Activated naive CD8-positive, alpha-beta T cell treated with anti-CD3 and anti-CD28 coated beads, Interleukin-2, amount 10 ng/mL, durations not matched to agents 7 days and 5 days (primary cell): Measurements from ENCODE around the gene RPL13A. TPM values are rescaled to one million over a fixed set of nuclear protein-coding genes. Genes with fewer than 3 reads are reported as not detected.

Source experiments
- ATAC-seq: fragments of 150-1000 bp; cut with Tn5 transposase; one replicate; pipeline ENCODE4 v1.10.0; 2021; ENCODE audit warnings: low read depth, moderate library complexity
- POLR2A ChIA-PET: fragments of 350-600 bp; sonication (Branson Sonifier 250); formaldehyde crosslinking; loops from one replicate; lab custom pipeline; 2021; ENCODE audit warnings: antibody characterized with exemption; lab: Charles Lee
- DNase-seq: peaks from one replicate; pipeline ENCODE4 v3.0.0; 2021
- H3K27ac Mint-ChIP-seq: one replicate; pipeline ENCODE4 v1.8.0; 2022; ENCODE audit warnings: mild to moderate bottlenecking, mixed read lengths
- H3K27me3 Mint-ChIP-seq: one replicate; pipeline ENCODE4 v1.8.0; 2022; ENCODE audit warnings: mild to moderate bottlenecking, moderate library complexity, mixed read lengths
- H3K36me3 Mint-ChIP-seq: one replicate; pipeline ENCODE4 v1.8.0; 2021; ENCODE audit warnings: mild to moderate bottlenecking, mixed read lengths
- H3K4me1 Mint-ChIP-seq: one replicate; pipeline ENCODE4 v1.8.0; 2021; ENCODE audit warnings: mixed read lengths
- H3K4me3 Mint-ChIP-seq: one replicate; pipeline ENCODE4 v1.8.0; 2022; ENCODE audit warnings: mild to moderate bottlenecking, moderate library complexity, mixed read lengths
- H3K9me3 Mint-ChIP-seq: one replicate; pipeline ENCODE4 v1.8.0; 2021; ENCODE audit warnings: mixed read lengths
- total RNA-seq, 2 experiments: library from RNA; stranded (reverse); gene quantifications; one replicate each; pipeline ENCODE4 v1.2.3, GENCODE V29; 2021

The RPL13A gene
- total RNA-seq, 2 experiments from 2014 or later: 2,936 to 3,173 TPM

- H3K4me3 Mint-ChIP-seq: no peak overlapping the region
- POLR2A ChIA-PET: interaction anchor here (0.8 to 1.4 kb wide), 5 partner anchors 37 to 420 kb away, joined by 3 to 7 read pairs (median 5); partner anchors contain the start of gene NOSIP
These were observed 20.5 kb downstream of the RPL13A start for GRCh38 chr19:49507803-49508494.

GRCh38 chr19:49512970-49513745 lies 25.8 kb downstream of the RPL13A start:
- POLR2A ChIA-PET: interaction anchor here (0.6 to 1.6 kb wide), 5 partner anchors 9 to 966 kb away, joined by 3 to 7 read pairs (median 4); no protein-coding TSS in a partner anchor
- ATAC-seq (peak; percentile 53), DNase-seq (no peak)
- Mint-ChIP-seq H3K27me3 (peaks cover 11% of the 10 kb centered on the region), H3K4me3 (peak overlapping the region; percentile 84), H3K4me1 (peaks cover 20% of the 10 kb centered on the region), H3K9me3 (no peaks in the 10 kb centered on the region), H3K36me3 (no peaks in the 10 kb centered on the region), H3K27ac (peak overlapping the region; percentile 87)

More at GRCh38 chr19:49507803-49508494, 20.5 kb downstream of the RPL13A start:
- Mint-ChIP-seq H3K27ac (no peak overlapping the region), H3K4me1 (peaks cover 17% of the 10 kb centered on the region), H3K27me3 (peaks cover 8% of the 10 kb centered on the region), H3K36me3 (no peaks in the 10 kb centered on the region), H3K9me3 (no peaks in the 10 kb centered on the region)
- DNase-seq: no peak
- ATAC-seq: no peak

- peak overlapping the region; percentile 84 for H3K4me3 Mint-ChIP-seq
- H3K9me3 Mint-ChIP-seq: no peaks in the 10 kb centered on the region
- H3K4me1 Mint-ChIP-seq: peaks cover 20% of the 10 kb centered on the region
- H3K27ac Mint-ChIP-seq: peak overlapping the region; percentile 87
- POLR2A ChIA-PET: interaction anchor here (0.6 to 1.6 kb wide), 3 partner anchors 11 to 965 kb away, joined by 4 to 7 read pairs (median 4); no protein-coding TSS in a partner anchor
- peaks cover 11% of the 10 kb centered on the region for H3K27me3 Mint-ChIP-seq
- ATAC-seq (peak; percentile 10), DNase-seq (no peak)
- H3K36me3 Mint-ChIP-seq: no peaks in the 10 kb centered on the region
These were observed 26.3 kb downstream of the RPL13A start for GRCh38 chr19:49513746-49514118.

- H3K9me3 Mint-ChIP-seq: no peaks in the 10 kb centered on the region
- POLR2A ChIA-PET: interaction anchor here (0.6 to 1.6 kb wide), 2 partner anchors 10 to 965 kb away, joined by 4 to 7 read pairs; no protein-coding TSS in a partner anchor
- no peak for ATAC-seq
- H3K36me3 Mint-ChIP-seq: no peaks in the 10 kb centered on the region
- DNase-seq: no peak
- H3K4me3 Mint-ChIP-seq: peak overlapping the region; percentile 84
- peaks cover 11% of the 10 kb centered on the region for H3K27me3 Mint-ChIP-seq
- H3K27ac Mint-ChIP-seq: no peak overlapping the region
- peaks cover 20% of the 10 kb centered on the region for H3K4me1 Mint-ChIP-seq
These were observed 26.7 kb downstream of the RPL13A start for GRCh38 chr19:49514151-49514550.

GRCh38 chr19:49515767-49516166 lies 28.4 kb downstream of the RPL13A start:
- no peaks in the 10 kb centered on the region for H3K9me3 Mint-ChIP-seq
- POLR2A ChIA-PET: interaction anchor here (0.6 kb wide), 1 partner anchor 31 kb away, joined by 4 read pairs; no protein-coding TSS in a partner anchor
- H3K27ac Mint-ChIP-seq: no peak overlapping the region
- H3K4me1 Mint-ChIP-seq: peaks cover 20% of the 10 kb centered on the region
- H3K4me3 Mint-ChIP-seq: no peak overlapping the region
- DNase-seq: no peak
- H3K36me3 Mint-ChIP-seq: no peaks in the 10 kb centered on the region
- peaks cover 8% of the 10 kb centered on the region for H3K27me3 Mint-ChIP-seq
- no peak for ATAC-seq

- Mint-ChIP-seq H3K4me1 (peaks cover 8% of the 10 kb centered on the region), H3K36me3 (no peaks in the 10 kb centered on the region), H3K4me3 (no peak overlapping the region), H3K9me3 (no peaks in the 10 kb centered on the region), H3K27ac (no peak overlapping the region), H3K27me3 (peaks cover 3% of the 10 kb centered on the region)
- ATAC-seq (no peak), DNase-seq (no peak)
- POLR2A ChIA-PET: no interaction called here
These were observed 30.6 kb downstream of the RPL13A start for GRCh38 chr19:49518033-49518432.

GRCh38 chr19:49520705-49521319 lies 33.4 kb downstream of the RPL13A start:
- Mint-ChIP-seq H3K4me3 (no peak overlapping the region), H3K27ac (no peak overlapping the region), H3K36me3 (no peaks in the 10 kb centered on the region), H3K4me1 (peaks cover 4% of the 10 kb centered on the region), H3K27me3 (no peaks in the 10 kb centered on the region), H3K9me3 (no peaks in the 10 kb centered on the region)
- POLR2A ChIA-PET: no interaction called here
- ATAC-seq (no peak), DNase-seq (no peak)

- H3K4me1 Mint-ChIP-seq: peaks cover 13% of the 10 kb centered on the region
- H3K27ac Mint-ChIP-seq: no peak overlapping the region
- H3K27me3 Mint-ChIP-seq: peaks cover 2% of the 10 kb centered on the region
- DNase-seq (no peak), ATAC-seq (no peak)
- no peak overlapping the region for H3K4me3 Mint-ChIP-seq
- H3K36me3 Mint-ChIP-seq: no peaks in the 10 kb centered on the region
- H3K9me3 Mint-ChIP-seq: no peaks in the 10 kb centered on the region
- POLR2A ChIA-PET: interaction anchor here (1.0 kb wide), 1 partner anchor 11 kb away, joined by 4 read pairs; no protein-coding TSS in a partner anchor
These were observed 37.5 kb downstream of the RPL13A start for GRCh38 chr19:49524812-49525455.

GRCh38 chr19:49528211-49528771 lies 40.9 kb downstream of the RPL13A start:
- H3K27me3 Mint-ChIP-seq: peaks cover 4% of the 10 kb centered on the region
- POLR2A ChIA-PET: interaction anchor here (1.0 to 1.3 kb wide), 3 partner anchors 19 to 27 kb away, joined by 3 to 5 read pairs (median 4); no protein-coding TSS in a partner anchor
- H3K36me3 Mint-ChIP-seq: peaks cover 2% of the 10 kb centered on the region
- DNase-seq: no peak
- H3K9me3 Mint-ChIP-seq: no peaks in the 10 kb centered on the region
- no peak for ATAC-seq
- peak overlapping the region; percentile 75 for H3K4me3 Mint-ChIP-seq
- H3K4me1 Mint-ChIP-seq: peaks cover 17% of the 10 kb centered on the region
- no peak overlapping the region for H3K27ac Mint-ChIP-seq

- DNase-seq: no peak
- peaks cover 2% of the 10 kb centered on the region for H3K36me3 Mint-ChIP-seq
- peaks cover 4% of the 10 kb centered on the region for H3K27me3 Mint-ChIP-seq
- POLR2A ChIA-PET: no interaction called here
- no peak overlapping the region for H3K27ac Mint-ChIP-seq
- H3K4me3 Mint-ChIP-seq: no peak overlapping the region
- H3K4me1 Mint-ChIP-seq: peaks cover 29% of the 10 kb centered on the region
- ATAC-seq: no peak
- H3K9me3 Mint-ChIP-seq: no peaks in the 10 kb centered on the region
These were observed 43.3 kb downstream of the RPL13A start for GRCh38 chr19:49530708-49531107.

GRCh38 chr19:49533551-49534488 lies 46.4 kb downstream of the RPL13A start:
- Mint-ChIP-seq H3K36me3 (peaks cover 2% of the 10 kb centered on the region), H3K27me3 (peaks cover 4% of the 10 kb centered on the region), H3K9me3 (no peaks in the 10 kb centered on the region), H3K4me1 (peaks cover 19% of the 10 kb centered on the region), H3K4me3 (peak overlapping the region; percentile 62), H3K27ac (peak overlapping the region; percentile 42)
- DNase-seq (peak; percentile 96), ATAC-seq (peak; percentile 92)
- POLR2A ChIA-PET: interaction anchor here (0.6 to 2.4 kb wide), 7 partner anchors 13 to 82 kb away, joined by 3 to 12 read pairs (median 4); partner anchors contain the start of genes NOSIP and PIH1D1
